Activated naive CD4-positive, alpha-beta T cell treated with anti-CD3 and anti-CD28 coated beads for 36 hours (primary cell): Measurements from ENCODE around the gene CLDN10. TPM values are rescaled to one million over a fixed set of nuclear protein-coding genes. Genes with fewer than 3 reads are reported as not detected.

Source experiments
- CTCF ChIA-PET: fragments of 350-600 bp; sonication (Branson Sonifier 250); formaldehyde crosslinking; loops from one replicate; lab custom pipeline; 2021; ENCODE audit warnings: antibody characterized with exemption; lab: Charles Lee
- DNase-seq: peaks from one replicate; pipeline ENCODE4 v3.0.0-alpha.2; 2020
- H3K27ac Mint-ChIP-seq: one replicate; pipeline ENCODE4 v1.8.0; 2021; ENCODE audit warnings: mild to moderate bottlenecking, mixed read lengths
- H3K27me3 Mint-ChIP-seq: one replicate; pipeline ENCODE4 v1.8.0; 2021; ENCODE audit warnings: low read depth, mixed read lengths
- H3K36me3 Mint-ChIP-seq: one replicate; pipeline ENCODE4 v1.8.0; 2021; ENCODE audit warnings: low read depth, mixed read lengths
- H3K4me1 Mint-ChIP-seq: one replicate; pipeline ENCODE4 v1.8.0; 2021; ENCODE audit warnings: low read depth, mixed read lengths
- H3K4me3 Mint-ChIP-seq: one replicate; pipeline ENCODE4 v1.8.0; 2021; ENCODE audit warnings: mild to moderate bottlenecking, moderate library complexity, mixed read lengths
- H3K9me3 Mint-ChIP-seq: one replicate; pipeline ENCODE4 v1.8.0; 2021; ENCODE audit warnings: mixed read lengths
- intact Hi-C: fragments of 100-400 bp; cut with micrococcal nuclease; formaldehyde crosslinking; loops from one replicate; pipeline ENCODE4 v1.15.1; 2023
- total RNA-seq, 2 experiments: library from RNA; stranded (reverse); gene quantifications; one replicate each; pipeline ENCODE4 v1.2.3, GENCODE V29; 2021

The CLDN10 gene
- total RNA-seq, 2 experiments from 2014 or later = not detected

DNA sequence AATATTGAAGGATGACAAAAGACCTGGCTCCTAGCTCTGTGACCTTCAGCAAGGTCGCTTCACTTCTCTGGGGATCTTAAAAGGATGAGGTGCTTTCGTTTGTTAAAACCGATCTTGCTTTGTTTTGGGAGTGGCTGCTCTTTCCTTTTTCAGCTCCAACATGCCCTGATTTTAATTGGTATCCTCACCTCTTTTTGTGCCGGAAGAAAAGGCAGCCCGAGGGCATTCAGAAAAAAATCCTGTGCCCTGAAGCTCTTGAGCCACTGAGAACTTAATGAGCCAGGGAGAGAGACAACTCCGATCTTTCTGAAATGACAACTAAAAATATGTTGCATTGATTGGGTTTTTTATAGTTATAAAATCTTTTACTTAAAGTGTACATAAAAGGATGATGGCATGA is 19.4 kb downstream of the CLDN10 start:
- no peaks in the 10 kb centered on the region for H3K36me3 Mint-ChIP-seq
- H3K4me3 Mint-ChIP-seq = no peak overlapping the region
- H3K27me3 Mint-ChIP-seq = peaks cover 25% of the 10 kb centered on the region
- H3K9me3 Mint-ChIP-seq = no peaks in the 10 kb centered on the region
- H3K4me1 Mint-ChIP-seq = no peaks in the 10 kb centered on the region
- DNase-seq = no peak
- CTCF ChIA-PET = no interaction called here
- intact Hi-C loops = no loop called here
- no peak overlapping the region for H3K27ac Mint-ChIP-seq

DNA sequence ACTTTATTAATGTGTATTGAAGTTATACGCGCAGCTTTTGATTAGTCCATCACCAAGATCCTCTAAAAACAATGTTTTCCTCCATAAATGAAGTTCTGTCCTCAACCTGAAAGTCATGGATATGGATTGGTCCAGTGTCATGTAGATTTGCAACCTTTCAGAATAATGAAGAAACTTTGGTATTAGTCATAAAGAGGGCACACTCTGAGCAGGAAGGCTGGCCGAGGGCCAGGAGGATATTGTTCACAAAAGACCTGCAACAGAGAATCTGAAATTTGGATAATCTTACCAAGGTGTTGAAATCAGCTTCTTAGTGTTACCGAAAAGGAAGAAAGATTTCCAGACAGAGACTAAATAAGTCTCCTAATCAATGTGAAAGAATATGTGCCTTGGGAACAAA is 20.7 kb downstream of the CLDN10 start:
- H3K9me3 Mint-ChIP-seq = no peaks in the 10 kb centered on the region
- intact Hi-C loops = no loop called here
- no peaks in the 10 kb centered on the region for H3K4me1 Mint-ChIP-seq
- DNase-seq = no peak
- CTCF ChIA-PET = interaction anchor here (1.0 kb wide), 1 partner anchor 10 kb away, joined by 3 read pairs; no protein-coding TSS in a partner anchor
- no peak overlapping the region for H3K4me3 Mint-ChIP-seq
- H3K27me3 Mint-ChIP-seq = peaks cover 21% of the 10 kb centered on the region
- no peaks in the 10 kb centered on the region for H3K36me3 Mint-ChIP-seq
- no peak overlapping the region for H3K27ac Mint-ChIP-seq

DNA sequence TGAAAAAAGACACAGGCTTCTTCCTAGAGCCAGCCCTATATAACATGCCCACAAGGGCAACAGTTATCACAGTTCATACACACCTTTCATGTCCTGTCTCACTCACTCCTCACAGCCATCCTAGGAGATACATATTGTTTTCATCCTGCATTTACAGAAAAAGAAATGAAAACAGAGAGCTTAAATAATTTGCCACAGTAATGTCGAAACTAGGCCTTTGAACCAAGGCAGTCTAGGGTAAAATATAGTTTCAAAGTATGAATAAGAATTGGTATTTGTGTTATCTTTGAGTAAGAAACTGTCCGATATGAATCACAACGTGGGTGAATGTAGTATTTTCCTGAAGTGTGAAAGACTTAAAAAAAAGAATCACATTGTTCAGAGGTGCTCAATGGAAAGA is 26.8 kb downstream of the CLDN10 start:
- peaks cover 3% of the 10 kb centered on the region for H3K27me3 Mint-ChIP-seq
- H3K9me3 Mint-ChIP-seq = no peaks in the 10 kb centered on the region
- H3K27ac Mint-ChIP-seq = no peak overlapping the region
- CTCF ChIA-PET = no interaction called here
- intact Hi-C loops = loop anchor here (1.0 kb wide), 1 partner anchor 98 kb away; the partner anchor contains the start of gene DNAJC3
- no peak for DNase-seq
- no peak overlapping the region for H3K4me3 Mint-ChIP-seq
- peaks cover 5% of the 10 kb centered on the region for H3K4me1 Mint-ChIP-seq
- no peaks in the 10 kb centered on the region for H3K36me3 Mint-ChIP-seq

GRCh38 chr13:95585867-95586266 is 33.3 kb downstream of the CLDN10 start:
- Mint-ChIP-seq H3K27ac (no peak overlapping the region), H3K36me3 (no peaks in the 10 kb centered on the region), H3K4me3 (no peak overlapping the region)

GRCh38 chr13:95588134-95588533 is 35.6 kb downstream of the CLDN10 start:
- Mint-ChIP-seq H3K36me3 (no peaks in the 10 kb centered on the region), H3K9me3 (no peaks in the 10 kb centered on the region), H3K4me1 (no peaks in the 10 kb centered on the region), H3K4me3 (no peak overlapping the region), H3K27me3 (peaks cover 16% of the 10 kb centered on the region), H3K27ac (no peak overlapping the region)
- CTCF ChIA-PET = no interaction called here
- no peak for DNase-seq
- intact Hi-C loops = no loop called here

More at GRCh38 chr13:95585867-95586266, 33.3 kb downstream of the CLDN10 start:
- CTCF ChIA-PET = no interaction called here
- intact Hi-C loops = no loop called here
- Mint-ChIP-seq H3K4me1 (no peaks in the 10 kb centered on the region), H3K9me3 (no peaks in the 10 kb centered on the region), H3K27me3 (peaks cover 11% of the 10 kb centered on the region)
- no peak for DNase-seq

GRCh38 chr13:95588721-95589120 is 36.2 kb downstream of the CLDN10 start:
- Mint-ChIP-seq H3K27me3 (peaks cover 16% of the 10 kb centered on the region), H3K4me3 (no peak overlapping the region), H3K4me1 (no peaks in the 10 kb centered on the region), H3K27ac (no peak overlapping the region), H3K36me3 (no peaks in the 10 kb centered on the region), H3K9me3 (no peaks in the 10 kb centered on the region)
- CTCF ChIA-PET = no interaction called here
- DNase-seq = no peak
- intact Hi-C loops = no loop called here

GRCh38 chr13:95593462-95593861 is 40.9 kb downstream of the CLDN10 start:
- no peaks in the 10 kb centered on the region for H3K4me1 Mint-ChIP-seq
- no peak overlapping the region for H3K4me3 Mint-ChIP-seq
- no peaks in the 10 kb centered on the region for H3K9me3 Mint-ChIP-seq
- DNase-seq = no peak
- intact Hi-C loops = no loop called here
- CTCF ChIA-PET = no interaction called here
- H3K27ac Mint-ChIP-seq = no peak overlapping the region
- H3K36me3 Mint-ChIP-seq = no peaks in the 10 kb centered on the region
- H3K27me3 Mint-ChIP-seq = peaks cover 17% of the 10 kb centered on the region

GRCh38 chr13:95596701-95597100 is 44.2 kb downstream of the CLDN10 start:
- CTCF ChIA-PET = interaction anchor here (0.6 kb wide), 1 partner anchor 423 kb away, joined by 3 read pairs; no protein-coding TSS in a partner anchor

DNA sequence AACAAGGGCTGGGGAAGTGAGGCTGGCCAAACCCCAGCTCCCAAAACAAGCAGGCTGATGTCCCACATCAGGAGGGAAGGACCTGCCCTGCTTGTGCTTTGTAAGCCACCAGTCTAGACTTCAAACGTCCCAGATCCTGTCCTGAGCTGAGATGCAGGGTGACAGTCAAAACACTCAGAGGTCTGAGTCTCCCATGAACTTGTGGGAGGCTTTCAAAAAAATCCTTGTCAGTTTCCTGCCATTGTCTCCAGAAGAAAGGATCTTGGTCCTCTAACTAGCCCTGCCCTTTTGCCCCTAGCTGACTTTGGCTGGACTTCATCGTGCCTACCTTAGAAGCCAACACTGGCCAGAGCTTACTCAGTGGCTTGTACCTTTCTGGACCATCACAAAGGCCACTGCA is 48.7 kb downstream of the CLDN10 start:
- Mint-ChIP-seq H3K9me3 (no peaks in the 10 kb centered on the region), H3K27me3 (peaks cover 17% of the 10 kb centered on the region), H3K27ac (no peak overlapping the region), H3K36me3 (no peaks in the 10 kb centered on the region), H3K4me1 (no peaks in the 10 kb centered on the region), H3K4me3 (no peak overlapping the region)
- CTCF ChIA-PET = no interaction called here
- intact Hi-C loops = no loop called here
- DNase-seq = no peak

More at GRCh38 chr13:95596701-95597100, 44.2 kb downstream of the CLDN10 start:
- H3K4me1 Mint-ChIP-seq = no peaks in the 10 kb centered on the region
- H3K4me3 Mint-ChIP-seq = no peak overlapping the region
- H3K9me3 Mint-ChIP-seq = no peaks in the 10 kb centered on the region
- no peak for DNase-seq
- intact Hi-C loops = no loop called here
- H3K27me3 Mint-ChIP-seq = peaks cover 11% of the 10 kb centered on the region
- H3K27ac Mint-ChIP-seq = no peak overlapping the region
- no peaks in the 10 kb centered on the region for H3K36me3 Mint-ChIP-seq

- Mint-ChIP-seq H3K9me3 (no peaks in the 10 kb centered on the region), H3K36me3 (no peaks in the 10 kb centered on the region), H3K4me3 (no peak overlapping the region), H3K4me1 (no peaks in the 10 kb centered on the region), H3K27ac (no peak overlapping the region), H3K27me3 (peaks cover 17% of the 10 kb centered on the region)
- intact Hi-C loops = no loop called here
- no peak for DNase-seq
- CTCF ChIA-PET = no interaction called here
Measured at GRCh38 chr13:95601906-95602305, 49.4 kb downstream of the CLDN10 start.

DNA sequence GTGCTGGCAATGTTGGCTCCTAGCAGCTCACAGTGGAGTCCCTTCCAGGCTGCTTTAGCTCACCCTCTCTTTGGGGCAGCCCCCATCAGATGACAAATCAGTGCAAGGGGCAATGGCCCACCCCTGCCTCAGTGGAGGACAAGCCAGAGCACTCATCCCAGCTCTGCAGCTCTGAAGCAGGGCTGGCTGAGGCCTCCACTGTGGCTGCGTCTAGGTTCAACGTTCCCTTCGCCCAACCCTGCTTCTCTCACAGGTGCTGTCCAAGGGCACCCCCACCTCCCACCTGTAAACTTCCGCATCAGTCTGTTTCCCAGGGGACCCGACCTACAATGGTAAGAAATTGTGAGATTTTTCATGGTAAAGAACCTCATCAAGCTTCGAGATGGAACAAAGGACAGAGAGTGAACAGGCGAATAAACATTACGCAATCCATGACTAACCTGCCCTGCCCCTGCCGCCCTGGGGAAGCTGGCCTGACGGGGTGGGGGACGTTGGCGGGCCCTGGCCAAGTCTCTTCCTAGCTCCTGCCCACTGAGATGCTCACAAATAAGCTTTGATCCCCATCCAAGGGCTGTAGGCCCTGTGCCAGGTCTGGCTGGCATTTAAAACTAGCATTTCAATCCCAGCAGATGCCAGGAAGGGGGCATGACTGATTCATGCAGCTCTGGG is 51.5 kb downstream of the CLDN10 start:
- Mint-ChIP-seq H3K4me3 (no peak overlapping the region), H3K4me1 (no peaks in the 10 kb centered on the region), H3K36me3 (no peaks in the 10 kb centered on the region), H3K27ac (no peak overlapping the region), H3K9me3 (no peaks in the 10 kb centered on the region), H3K27me3 (peaks cover 12% of the 10 kb centered on the region)
- intact Hi-C loops = no loop called here
- DNase-seq = no peak
- CTCF ChIA-PET = interaction anchor here (1.1 kb wide), 1 partner anchor 18 kb away, joined by 3 read pairs; no protein-coding TSS in a partner anchor

- Mint-ChIP-seq H3K4me1 (no peaks in the 10 kb centered on the region), H3K27me3 (peaks cover 12% of the 10 kb centered on the region), H3K27ac (no peak overlapping the region), H3K4me3 (no peak overlapping the region), H3K9me3 (no peaks in the 10 kb centered on the region), H3K36me3 (no peaks in the 10 kb centered on the region)
- no peak for DNase-seq
- CTCF ChIA-PET = no interaction called here
- intact Hi-C loops = no loop called here
Measured at GRCh38 chr13:95604556-95604915, 52.0 kb downstream of the CLDN10 start.

GRCh38 chr13:95605448-95606125 is 53.1 kb downstream of the CLDN10 start:
- Mint-ChIP-seq H3K27ac (no peak overlapping the region), H3K36me3 (no peaks in the 10 kb centered on the region), H3K27me3 (peaks cover 12% of the 10 kb centered on the region), H3K4me1 (no peaks in the 10 kb centered on the region), H3K9me3 (no peaks in the 10 kb centered on the region), H3K4me3 (no peak overlapping the region)
- DNase-seq = no peak
- CTCF ChIA-PET = no interaction called here
- intact Hi-C loops = no loop called here
